Measurements from ENCODE around the gene PRR15L. TPM values are rescaled to one million over a fixed set of nuclear protein-coding genes. Genes with fewer than 3 reads are reported as not detected.

Gene PRR15L
- total RNA-seq, 2 donors from 2014 or later: 0.57 to 0.60 TPM

DNA sequence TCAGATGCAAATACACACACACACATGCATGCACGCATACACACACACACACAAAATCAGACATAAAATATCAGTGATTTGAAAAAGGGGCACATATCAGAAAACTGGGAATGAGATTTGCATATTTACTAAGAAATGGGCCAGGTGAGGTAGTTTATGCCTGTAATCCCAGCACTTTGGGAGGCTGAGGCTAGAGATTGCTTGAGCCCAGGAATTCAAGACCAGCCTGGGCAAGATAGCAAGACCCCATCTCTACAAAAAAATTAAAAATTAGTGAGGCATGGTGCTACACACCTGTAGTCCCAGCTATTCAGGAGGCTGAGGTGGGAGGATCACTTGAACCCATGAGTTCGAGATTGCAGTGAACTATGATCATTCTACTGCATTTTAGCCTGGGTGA lies 38.7 kb downstream of the PRR15L start:
- WGBS, 2 experiments (ENCODE audit: insufficient coverage in 1 of 2, insufficient read length in 1 of 2): 89 to 93% methylated on average over 1 to 2 of the region's 2 CpGs

DNA sequence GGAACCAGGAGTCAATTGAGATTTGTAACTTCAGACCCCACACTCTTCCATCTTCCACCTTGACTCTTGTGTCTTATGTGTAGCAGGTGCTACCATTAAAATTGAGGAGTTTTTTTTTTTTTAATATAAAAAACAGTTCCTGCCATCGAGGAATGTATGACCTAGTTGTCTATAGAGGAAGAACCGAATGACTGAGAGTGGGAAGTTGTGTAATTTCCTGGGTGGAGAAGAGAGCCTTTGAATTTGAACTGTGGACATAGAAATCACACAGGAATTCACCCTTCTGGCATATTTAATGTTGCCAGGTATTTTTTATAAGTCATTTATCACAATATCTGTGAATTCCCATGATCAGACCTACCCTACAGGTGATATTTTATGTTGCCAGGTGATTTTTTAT lies 39.7 kb downstream of the PRR15L start:
- H3K4me1 Mint-ChIP-seq: no peaks in the 10 kb centered on the region
- H3K9me3 Mint-ChIP-seq: no peaks in the 10 kb centered on the region
- no peak overlapping the region for H3K27ac ChIP-seq (ENCODE audit: low read depth, low read length)
- H3K27ac Mint-ChIP-seq: no peak overlapping the region
- H3K9ac ChIP-seq (ENCODE audit: extremely low read depth, low read length, poor library complexity, severe bottlenecking): no peak overlapping the region
- 93% methylated on average over 2 of the region's 2 CpGs; no CpG with 5 or more reads in 1 of the 2 experiments for WGBS, 2 experiments (ENCODE audit: insufficient coverage in 1 of 2, insufficient read length in 1 of 2)
- H3K27me3 ChIP-seq (ENCODE audit: control insufficient read depth, insufficient read depth, low read length, poor library complexity, severe bottlenecking): no peaks in the 10 kb centered on the region
- no peaks in the 10 kb centered on the region for H3K9me3 ChIP-seq (ENCODE audit: control insufficient read depth, low read length)
- no peak overlapping the region for H3K4me3 ChIP-seq (ENCODE audit: low read length)
- H3K36me3 ChIP-seq (ENCODE audit: control insufficient read depth, insufficient read depth, low read length): peaks cover 3% of the 10 kb centered on the region
- no peaks in the 10 kb centered on the region for H3K4me1 ChIP-seq (ENCODE audit: control insufficient read depth, insufficient read depth, low read length)
- H3K27me3 Mint-ChIP-seq (ENCODE audit: insufficient read depth): no peaks in the 10 kb centered on the region
- no peak overlapping the region for H3K4me3 Mint-ChIP-seq
- TF ChIP-seq, protein P1, sequence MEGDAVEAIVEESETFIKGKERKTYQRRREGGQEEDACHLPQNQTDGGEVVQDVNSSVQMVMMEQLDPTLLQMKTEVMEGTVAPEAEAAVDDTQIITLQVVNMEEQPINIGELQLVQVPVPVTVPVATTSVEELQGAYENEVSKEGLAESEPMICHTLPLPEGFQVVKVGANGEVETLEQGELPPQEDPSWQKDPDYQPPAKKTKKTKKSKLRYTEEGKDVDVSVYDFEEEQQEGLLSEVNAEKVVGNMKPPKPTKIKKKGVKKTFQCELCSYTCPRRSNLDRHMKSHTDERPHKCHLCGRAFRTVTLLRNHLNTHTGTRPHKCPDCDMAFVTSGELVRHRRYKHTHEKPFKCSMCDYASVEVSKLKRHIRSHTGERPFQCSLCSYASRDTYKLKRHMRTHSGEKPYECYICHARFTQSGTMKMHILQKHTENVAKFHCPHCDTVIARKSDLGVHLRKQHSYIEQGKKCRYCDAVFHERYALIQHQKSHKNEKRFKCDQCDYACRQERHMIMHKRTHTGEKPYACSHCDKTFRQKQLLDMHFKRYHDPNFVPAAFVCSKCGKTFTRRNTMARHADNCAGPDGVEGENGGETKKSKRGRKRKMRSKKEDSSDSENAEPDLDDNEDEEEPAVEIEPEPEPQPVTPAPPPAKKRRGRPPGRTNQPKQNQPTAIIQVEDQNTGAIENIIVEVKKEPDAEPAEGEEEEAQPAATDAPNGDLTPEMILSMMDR (conservative IDR thresholded peaks at IDR 0.05): no peak
- DNase-seq: no peak
- peaks cover 22% of the 10 kb centered on the region for H3K36me3 Mint-ChIP-seq (ENCODE audit: low read depth)

More for the DNA sequence above, 38.7 kb downstream of the PRR15L start:
- Histone ChIP-seq H3K36me3 (ENCODE audit: control insufficient read depth, insufficient read depth, low read length) (peaks cover 11% of the 10 kb centered on the region), H3K4me1 (ENCODE audit: control insufficient read depth, insufficient read depth, low read length) (no peaks in the 10 kb centered on the region), H3K9ac (ENCODE audit: extremely low read depth, low read length, poor library complexity, severe bottlenecking) (no peak overlapping the region), H3K4me3 (ENCODE audit: low read length) (no peak overlapping the region), H3K27ac (ENCODE audit: low read depth, low read length) (no peak overlapping the region), H3K27me3 (ENCODE audit: control insufficient read depth, insufficient read depth, low read length, poor library complexity, severe bottlenecking) (no peaks in the 10 kb centered on the region), H3K9me3 (ENCODE audit: control insufficient read depth, low read length) (no peaks in the 10 kb centered on the region)
- DNase-seq: no peak
- Mint-ChIP-seq H3K27ac (no peak overlapping the region), H3K4me3 (no peak overlapping the region), H3K9me3 (no peaks in the 10 kb centered on the region), H3K4me1 (no peaks in the 10 kb centered on the region), H3K36me3 (ENCODE audit: low read depth) (peaks cover 29% of the 10 kb centered on the region), H3K27me3 (ENCODE audit: insufficient read depth) (no peaks in the 10 kb centered on the region)
- TF ChIP-seq, protein P1 (conservative IDR thresholded peaks at IDR 0.05): no peak

DNA sequence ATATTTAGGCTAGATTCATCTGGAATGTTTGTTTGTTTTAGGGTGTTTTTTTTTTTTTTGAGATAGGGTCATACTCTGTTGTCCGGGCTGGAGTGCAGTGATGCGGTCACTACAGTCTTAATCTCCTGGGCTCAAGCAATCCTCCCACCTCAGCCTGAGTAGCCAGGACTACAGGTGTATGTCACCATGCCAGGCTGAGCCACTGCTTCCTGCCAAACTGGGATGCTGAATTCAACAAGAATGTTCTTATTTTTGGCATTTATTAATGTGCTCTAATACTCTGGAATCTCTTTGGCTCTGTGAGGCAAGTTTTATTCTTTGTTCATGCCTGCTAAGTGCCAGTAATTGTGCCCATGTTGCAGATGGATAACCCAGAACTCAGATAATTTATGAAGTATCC lies 40.1 kb downstream of the PRR15L start:
- no peak overlapping the region for H3K4me3 ChIP-seq (ENCODE audit: low read length)
- TF ChIP-seq, protein P1 (conservative IDR thresholded peaks at IDR 0.05): no peak
- H3K4me3 Mint-ChIP-seq: no peak overlapping the region
- no peak overlapping the region for H3K27ac Mint-ChIP-seq
- H3K36me3 Mint-ChIP-seq (ENCODE audit: low read depth): peaks cover 22% of the 10 kb centered on the region
- no peaks in the 10 kb centered on the region for H3K27me3 ChIP-seq (ENCODE audit: control insufficient read depth, insufficient read depth, low read length, poor library complexity, severe bottlenecking)
- H3K36me3 ChIP-seq (ENCODE audit: control insufficient read depth, insufficient read depth, low read length): no peaks in the 10 kb centered on the region
- H3K9me3 ChIP-seq (ENCODE audit: control insufficient read depth, low read length): no peaks in the 10 kb centered on the region
- no peak overlapping the region for H3K9ac ChIP-seq (ENCODE audit: extremely low read depth, low read length, poor library complexity, severe bottlenecking)
- H3K27ac ChIP-seq (ENCODE audit: low read depth, low read length): no peak overlapping the region
- H3K27me3 Mint-ChIP-seq (ENCODE audit: insufficient read depth): no peaks in the 10 kb centered on the region
- H3K4me1 ChIP-seq (ENCODE audit: control insufficient read depth, insufficient read depth, low read length): no peaks in the 10 kb centered on the region
- no peak for DNase-seq
- WGBS, 2 experiments (ENCODE audit: insufficient coverage in 1 of 2, insufficient read length in 1 of 2): 95 to 100% methylated on average over 2 of the region's 2 CpGs
- H3K4me1 Mint-ChIP-seq: no peaks in the 10 kb centered on the region
- H3K9me3 Mint-ChIP-seq: no peaks in the 10 kb centered on the region

Data from endodermal cell (in vitro differentiated cells).